Tibial nerve (tissue), 4 donors: ENCODE results near the gene KCNG3. TPM values are rescaled to one million over a fixed set of nuclear protein-coding genes. Genes with fewer than 3 reads are reported as not detected.

Experiments
- DNase-seq, 2 donors: peaks; one replicate each; pipeline ENCODE4 v3.0.0-alpha.2; 2019; ENCODE audit warnings: low spot score in 2 of 2
- H3K27ac ChIP-seq, 4 donors: fragments of 200-600 bp; sonication (generic) in 3 of 4; one replicate each; pipeline ENCODE4 v1.5.1; 2017 to 2019; ENCODE audit warnings: mild to moderate bottlenecking in 1 of 4
- H3K27me3 ChIP-seq, 2 donors: fragments of 200-600 bp; sonication (generic) in 1 of 2; one replicate each; pipeline versions ENCODE4 v1.5.1 to v1.6.0; 2017 to 2019
- H3K36me3 ChIP-seq, 3 donors: fragments of 200-600 bp; sonication (generic); one replicate each; pipeline ENCODE4 v1.5.1; 2018 to 2019
- H3K4me1 ChIP-seq, 4 donors: fragments of 200-600 bp; sonication (generic) in 3 of 4; one replicate each; pipeline ENCODE4 v1.5.1; 2017 to 2019
- H3K4me3 ChIP-seq, 4 donors: fragments of 200-600 bp; sonication (generic) in 3 of 4; one replicate each; pipeline ENCODE4 v1.5.1; 2017 to 2019; ENCODE audit warnings: mild to moderate bottlenecking in 1 of 4, moderate library complexity in 1 of 4
- H3K9me3 ChIP-seq, 4 donors: fragments of 200-600 bp; sonication (generic) in 3 of 4; one replicate each; pipeline ENCODE4 v1.5.1; 2017 to 2019
- EP300 ChIP-seq, 2 donors: sonication (generic); formaldehyde crosslinking; IDR thresholded peaks; one replicate each; pipeline ENCODE4 v1.6.1; 2017; ENCODE audit warnings: antibody characterized with exemption in 2 of 2, mild to moderate bottlenecking in 1 of 2
- POLR2A ChIP-seq, 2 donors: fragments of 450-650 bp; IDR thresholded peaks; one replicate each; pipeline ENCODE4 v1.6.1; 2017; ENCODE audit warnings: antibody characterized with exemption in 2 of 2, mild to moderate bottlenecking in 2 of 2, moderate library complexity in 2 of 2
- WGBS, 2 donors: methylation state at CpG; one replicate each; pipeline ENCODE4 v1.1.5; 2018; 5-methylcytosine and 5-hydroxymethylcytosine counted together
- total RNA-seq, 4 donors: library from RNA; depleted of rRNA; stranded (reverse); fragments of >200 nt; gene quantifications; one replicate each; pipeline ENCODE4 v1.1.0, GENCODE V29; 2016
- TF ChIP-seq, protein P1 (sequence below), 5 experiments: fragments of 200-600 bp in 3 of 5; fragments of 450-650 bp in 2 of 5; sonication (generic) in 3 of 5; IDR thresholded peaks; one replicate each; pipeline ENCODE4 v1.5.1; 2016 to 2019; ENCODE audit warnings: antibody characterized with exemption in 5 of 5, mild to moderate bottlenecking in 3 of 5, moderate library complexity in 2 of 5

The KCNG3 gene
- total RNA-seq, 4 donors from 2014 or later = 6.6 to 17.8 (median 9.9) TPM

GRCh38 chr2:42480402-42480801 lies 13.4 kb downstream of the KCNG3 start:
- Histone ChIP-seq H3K27ac (no peak overlapping the region), H3K4me3 (no peak overlapping the region), H3K36me3 (no peaks in the 10 kb centered on the region), H3K27me3 (no peaks in the 10 kb centered on the region), H3K9me3 (no peaks in the 10 kb centered on the region), H3K4me1 (no peaks in the 10 kb centered on the region)
- no peak for DNase-seq
- WGBS, 2 donors = 72 to 83% methylated on average over 2 of the region's 2 CpGs
- TF ChIP-seq POLR2A (IDR thresholded peaks at IDR 0.05) (no peak), EP300 (IDR thresholded peaks at IDR 0.05) (no peak)
- TF ChIP-seq, protein P1, sequence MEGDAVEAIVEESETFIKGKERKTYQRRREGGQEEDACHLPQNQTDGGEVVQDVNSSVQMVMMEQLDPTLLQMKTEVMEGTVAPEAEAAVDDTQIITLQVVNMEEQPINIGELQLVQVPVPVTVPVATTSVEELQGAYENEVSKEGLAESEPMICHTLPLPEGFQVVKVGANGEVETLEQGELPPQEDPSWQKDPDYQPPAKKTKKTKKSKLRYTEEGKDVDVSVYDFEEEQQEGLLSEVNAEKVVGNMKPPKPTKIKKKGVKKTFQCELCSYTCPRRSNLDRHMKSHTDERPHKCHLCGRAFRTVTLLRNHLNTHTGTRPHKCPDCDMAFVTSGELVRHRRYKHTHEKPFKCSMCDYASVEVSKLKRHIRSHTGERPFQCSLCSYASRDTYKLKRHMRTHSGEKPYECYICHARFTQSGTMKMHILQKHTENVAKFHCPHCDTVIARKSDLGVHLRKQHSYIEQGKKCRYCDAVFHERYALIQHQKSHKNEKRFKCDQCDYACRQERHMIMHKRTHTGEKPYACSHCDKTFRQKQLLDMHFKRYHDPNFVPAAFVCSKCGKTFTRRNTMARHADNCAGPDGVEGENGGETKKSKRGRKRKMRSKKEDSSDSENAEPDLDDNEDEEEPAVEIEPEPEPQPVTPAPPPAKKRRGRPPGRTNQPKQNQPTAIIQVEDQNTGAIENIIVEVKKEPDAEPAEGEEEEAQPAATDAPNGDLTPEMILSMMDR (IDR thresholded peaks at IDR 0.05) = no peak

DNA sequence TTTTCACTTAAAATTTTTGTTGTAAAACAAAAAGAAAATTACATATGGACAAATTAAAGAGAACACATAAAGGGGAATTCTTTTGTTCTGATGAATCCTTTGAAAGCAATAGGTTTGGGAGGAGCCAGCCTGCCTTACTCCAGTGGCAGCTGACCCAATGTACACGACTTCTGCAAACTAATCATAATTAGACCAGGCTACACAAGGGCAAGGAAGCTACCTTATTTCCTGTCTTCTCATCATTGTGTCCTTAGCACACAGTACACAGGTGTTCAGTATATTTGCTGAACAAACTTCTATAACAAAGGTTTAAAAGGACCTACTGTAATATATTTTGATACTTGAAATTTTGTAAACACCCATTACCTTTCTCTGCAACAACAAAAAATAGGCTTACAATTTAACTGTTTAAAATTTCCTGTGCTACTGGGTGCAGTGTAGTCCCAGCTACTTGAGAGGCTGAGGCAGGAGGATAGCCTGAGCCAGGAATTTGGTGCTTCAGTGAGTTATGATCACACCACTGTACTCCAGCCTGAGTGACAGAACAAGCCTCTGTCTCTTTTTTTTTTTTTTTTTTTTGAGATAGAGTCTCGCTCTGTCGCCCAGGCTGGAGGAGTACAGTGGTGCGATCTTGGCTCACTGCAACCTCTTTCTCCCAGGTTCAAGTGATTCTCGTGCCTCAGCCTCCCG lies 18.9 kb downstream of the KCNG3 start:
- Histone ChIP-seq H3K9me3 (peaks cover 0 to 6% (median 0%) of the 10 kb centered on the region in 4 donors), H3K27ac (no peak overlapping the region), H3K4me1 (no peaks in the 10 kb centered on the region), H3K4me3 (no peak overlapping the region), H3K27me3 (no peaks in the 10 kb centered on the region), H3K36me3 (no peaks in the 10 kb centered on the region)
- no peak for DNase-seq
- TF ChIP-seq, protein P1 (IDR thresholded peaks at IDR 0.05) = no peak
- no peak for TF ChIP-seq POLR2A (IDR thresholded peaks at IDR 0.05)
- no peak for TF ChIP-seq EP300 (IDR thresholded peaks at IDR 0.05)
- 77 to 82% methylated on average over 6 of the region's 6 CpGs for WGBS, 2 donors

GRCh38 chr2:42470706-42471105 lies 23.1 kb downstream of the KCNG3 start:
- WGBS, 2 donors = 87 to 90% methylated on average over 4 of the region's 4 CpGs
- Histone ChIP-seq H3K36me3 (no peaks in the 10 kb centered on the region), H3K27ac (no peak overlapping the region), H3K27me3 (no peaks in the 10 kb centered on the region), H3K4me3 (no peak overlapping the region), H3K9me3 (peaks cover 0 to 17% (median 4%) of the 10 kb centered on the region in 4 donors), H3K4me1 (no peaks in the 10 kb centered on the region)
- no peak for DNase-seq
- TF ChIP-seq EP300 (IDR thresholded peaks at IDR 0.05) (no peak), POLR2A (IDR thresholded peaks at IDR 0.05) (no peak)
- TF ChIP-seq, protein P1 (IDR thresholded peaks at IDR 0.05) = no peak

DNA sequence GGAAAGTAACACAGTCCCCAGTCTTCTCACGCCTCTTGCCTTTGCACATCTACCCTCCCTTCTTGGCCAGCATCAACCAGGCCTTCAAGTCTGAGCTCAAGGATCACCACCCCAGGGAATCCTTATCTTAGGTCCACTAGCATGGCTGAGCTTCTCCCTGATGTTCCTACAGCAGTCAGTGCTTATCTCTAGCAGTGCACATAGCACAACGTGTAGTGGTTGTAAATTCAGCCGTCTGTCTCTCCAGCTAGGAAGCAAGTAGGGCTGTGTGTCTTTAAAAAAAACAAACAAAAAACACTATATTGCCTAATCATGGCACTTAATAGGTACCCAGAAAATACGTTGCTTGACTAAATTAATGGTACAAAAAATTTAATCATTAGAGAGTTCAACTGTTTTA lies 29.2 kb downstream of the KCNG3 start:
- no peak for DNase-seq
- Histone ChIP-seq H3K4me3 (no peak overlapping the region), H3K27ac (no peak overlapping the region), H3K4me1 (no peaks in the 10 kb centered on the region), H3K36me3 (no peaks in the 10 kb centered on the region), H3K9me3 (peaks cover 0 to 11% (median 4%) of the 10 kb centered on the region in 4 donors), H3K27me3 (no peaks in the 10 kb centered on the region)
- TF ChIP-seq EP300 (IDR thresholded peaks at IDR 0.05) (no peak), POLR2A (IDR thresholded peaks at IDR 0.05) (no peak)
- TF ChIP-seq, protein P1 (IDR thresholded peaks at IDR 0.05) = no peak
- WGBS, 2 donors = 60 to 65% methylated on average over 4 of the region's 4 CpGs

DNA sequence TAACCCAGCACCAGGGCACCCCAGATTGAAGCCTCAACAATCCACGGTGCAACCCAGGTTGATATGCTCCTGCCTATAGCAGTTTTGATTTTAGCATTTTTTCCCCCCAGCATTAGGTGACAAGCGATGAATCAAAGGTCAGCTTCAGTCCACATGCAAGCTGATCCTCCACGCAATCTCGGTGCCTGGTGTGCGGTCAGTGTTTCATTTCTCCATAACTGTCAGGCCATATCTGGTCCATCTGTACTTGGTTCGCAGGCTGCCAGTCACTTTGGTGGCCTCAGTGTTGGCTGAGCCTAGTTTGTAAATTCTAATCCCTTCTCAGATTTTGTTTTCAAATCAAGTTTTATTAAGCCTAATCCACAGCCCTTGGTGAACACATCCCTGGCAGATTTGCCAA lies 30.2 kb downstream of the KCNG3 start:
- Histone ChIP-seq H3K4me3 (no peak overlapping the region), H3K9me3 (peaks cover 0 to 11% (median 4%) of the 10 kb centered on the region in 4 donors), H3K36me3 (no peaks in the 10 kb centered on the region), H3K27ac (no peak overlapping the region), H3K27me3 (no peaks in the 10 kb centered on the region), H3K4me1 (no peaks in the 10 kb centered on the region)
- TF ChIP-seq EP300 (IDR thresholded peaks at IDR 0.05) (no peak), POLR2A (IDR thresholded peaks at IDR 0.05) (no peak)
- TF ChIP-seq, protein P1 (IDR thresholded peaks at IDR 0.05) = no peak
- WGBS, 2 donors = 90 to 91% methylated on average over 6 of the region's 6 CpGs
- DNase-seq = no peak
